NCI-H2081 (cell line): ENCODE data around the gene CDK9.
"Not testable (repeated sequence)": the region's sequence is repeated elsewhere in the genome, so short reads cannot be mapped to it uniquely, and the experiment has no call there.

Source experiments
- DNase-seq, 2 experiments: peaks; one replicate each; lab custom pipeline; 2025; lab: John Stamatoyannopoulos, UW

Gene CDK9

DNA sequence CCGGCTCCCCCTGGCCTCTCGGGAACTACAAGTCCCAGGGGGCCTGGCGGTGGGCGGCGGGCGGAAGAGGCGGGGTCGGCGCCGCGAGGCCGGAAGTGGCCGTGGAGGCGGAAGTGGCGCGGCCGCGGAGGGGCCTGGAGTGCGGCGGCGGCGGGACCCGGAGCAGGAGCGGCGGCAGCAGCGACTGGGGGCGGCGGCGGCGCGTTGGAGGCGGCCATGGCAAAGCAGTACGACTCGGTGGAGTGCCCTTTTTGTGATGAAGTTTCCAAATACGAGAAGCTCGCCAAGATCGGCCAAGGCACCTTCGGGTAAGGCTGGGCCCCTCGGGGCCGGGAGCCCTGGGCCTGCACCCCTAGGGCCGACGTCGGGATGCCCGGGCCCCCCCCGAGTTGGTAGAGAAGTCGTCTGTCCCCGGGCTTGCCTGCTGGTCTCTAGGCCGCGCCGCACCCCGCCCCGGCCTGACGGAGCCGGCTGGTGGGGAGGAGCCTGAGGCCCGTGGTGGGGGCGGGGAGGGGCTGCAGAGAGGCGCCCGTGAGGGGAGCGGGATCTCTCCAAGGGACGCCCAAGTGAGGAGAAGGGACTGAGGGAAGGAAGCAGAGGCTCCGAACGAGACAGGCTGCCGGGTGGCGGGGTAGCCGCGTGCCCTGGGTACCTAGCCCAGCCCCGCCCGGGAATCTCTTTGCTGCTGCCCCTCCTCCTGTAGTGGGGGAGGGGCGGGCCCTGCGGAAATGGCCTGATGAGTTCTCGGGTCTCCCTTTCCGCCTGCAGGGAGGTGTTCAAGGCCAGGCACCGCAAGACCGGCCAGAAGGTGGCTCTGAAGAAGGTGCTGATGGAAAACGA is at the start of gene CDK9:
CDK9 (plus strand) TSS at position 102 of the 840 bp plus-strand sequence; CDS start at position 217, 115 bp downstream.
- peak; percentile 87 to 93 for DNase-seq

DNA sequence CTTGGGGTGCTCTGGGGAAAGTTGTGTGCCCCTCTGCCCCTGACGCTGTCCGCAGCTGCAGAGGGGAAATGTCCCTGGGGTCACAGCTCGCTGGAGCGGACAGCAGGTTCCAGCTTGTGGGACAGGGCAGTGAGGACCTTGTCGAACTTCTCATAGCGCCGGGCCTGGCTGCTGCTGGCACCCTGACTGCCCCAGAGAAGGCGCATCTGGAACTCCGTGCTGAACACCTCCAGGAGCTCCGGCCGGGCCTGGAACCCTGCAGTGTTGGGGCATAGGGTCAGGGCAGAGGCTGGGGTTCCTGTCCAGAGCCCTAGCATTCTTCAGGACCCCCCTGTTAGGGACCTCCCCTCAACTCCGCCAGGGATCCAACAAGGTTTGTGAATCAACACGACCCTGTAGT is 47.2 kb upstream of the CDK9 start:
- no peak for DNase-seq

DNA sequence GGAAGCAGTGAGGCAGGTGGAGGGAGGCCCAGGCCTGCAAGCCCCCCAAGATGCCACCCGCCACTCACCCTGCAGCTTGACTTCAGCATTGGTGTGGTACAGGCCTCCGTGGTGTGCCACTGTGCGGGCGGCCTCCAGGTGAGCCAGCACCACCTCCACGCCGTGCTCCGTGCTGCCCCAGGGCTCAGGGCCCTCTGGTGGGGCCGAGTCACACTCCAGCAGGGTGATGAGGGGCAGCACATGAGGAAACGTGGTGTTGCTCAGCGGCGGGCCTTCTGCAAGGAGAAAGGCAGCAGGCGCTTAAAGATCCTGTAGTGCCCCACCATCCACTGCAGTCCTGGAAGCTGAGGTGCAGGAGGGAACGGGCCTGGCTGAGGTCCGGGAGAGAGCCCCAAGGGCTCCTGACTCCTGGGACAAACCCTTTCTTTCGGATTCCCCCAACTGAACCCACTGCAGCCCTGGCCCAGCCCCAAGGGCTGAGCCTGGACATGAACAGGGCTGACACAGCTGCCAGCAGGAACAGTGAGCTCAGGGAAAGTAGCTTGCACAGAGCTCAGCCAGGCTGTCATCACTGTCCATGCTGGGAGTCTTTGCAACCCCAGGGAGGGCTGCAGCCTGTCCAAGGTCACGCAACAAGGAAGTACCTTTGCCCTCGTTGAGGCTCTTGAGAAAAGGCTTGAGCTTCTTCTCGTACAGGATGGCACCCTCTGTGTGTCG is 46.1 kb upstream of the CDK9 start:
- DNase-seq = no peak

DNA sequence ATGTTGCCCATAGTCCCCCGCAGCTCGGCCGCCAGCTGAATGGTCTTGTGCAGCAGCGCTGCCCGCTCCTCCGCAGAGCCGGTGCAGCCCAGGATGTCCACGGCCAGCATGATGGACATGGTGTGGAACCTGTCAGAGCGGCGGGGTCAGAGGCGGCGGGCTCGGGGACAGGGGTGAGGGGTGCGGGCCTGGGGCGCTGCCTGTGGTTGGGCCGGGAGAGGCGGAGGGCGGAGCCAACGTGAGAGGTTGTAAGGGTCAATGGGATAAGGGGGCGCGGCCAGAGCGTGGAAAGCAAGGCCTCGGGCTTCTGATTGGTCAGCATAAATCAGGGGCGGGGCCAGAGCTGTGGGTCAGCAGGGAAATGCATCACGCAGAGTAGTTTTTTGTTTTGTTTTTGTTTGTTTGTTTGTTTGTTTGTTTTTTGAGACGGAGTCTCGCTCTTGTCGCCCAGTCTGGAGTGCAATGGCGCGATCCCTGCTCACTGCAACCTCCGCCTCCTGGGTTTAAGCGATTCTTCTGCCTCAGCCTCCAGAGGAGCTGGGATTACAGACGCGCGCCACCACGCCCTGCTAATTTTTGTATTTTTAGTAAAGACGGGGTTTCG is 43.9 kb upstream of the CDK9 start:
- no peak for DNase-seq

DNA sequence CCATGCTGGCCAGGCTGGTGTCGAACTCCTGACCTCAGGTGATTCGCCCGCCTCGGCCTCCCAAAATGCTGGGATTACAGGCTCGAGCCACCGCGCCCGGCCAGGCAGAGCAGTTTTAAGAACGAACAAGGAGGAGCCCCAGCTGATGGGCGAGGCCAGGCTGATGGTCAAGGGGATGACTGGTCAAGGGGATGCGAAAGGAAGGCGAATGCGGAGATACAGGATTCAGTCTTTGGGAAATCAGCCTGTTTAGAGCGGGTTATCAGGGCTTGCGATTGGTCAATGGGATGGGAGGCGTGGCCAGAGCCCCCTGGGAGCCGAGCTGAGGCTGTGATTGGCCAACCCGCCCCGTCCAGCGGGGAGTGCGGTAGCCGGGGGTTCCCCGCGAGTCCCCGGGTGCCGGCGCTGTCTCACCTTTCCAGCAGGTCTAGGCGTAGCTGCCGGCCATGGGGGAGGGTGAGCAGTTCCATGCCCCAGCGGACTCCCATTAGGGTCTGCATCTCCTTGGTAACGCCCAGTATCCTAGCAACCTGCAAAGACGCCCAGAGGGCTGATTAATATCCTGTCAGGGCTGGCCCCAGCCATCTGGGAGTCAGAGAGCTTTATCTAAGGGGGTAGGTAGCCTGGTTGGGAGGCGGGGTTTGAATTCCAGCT is 43.3 kb upstream of the CDK9 start:
- no peak for DNase-seq

DNA sequence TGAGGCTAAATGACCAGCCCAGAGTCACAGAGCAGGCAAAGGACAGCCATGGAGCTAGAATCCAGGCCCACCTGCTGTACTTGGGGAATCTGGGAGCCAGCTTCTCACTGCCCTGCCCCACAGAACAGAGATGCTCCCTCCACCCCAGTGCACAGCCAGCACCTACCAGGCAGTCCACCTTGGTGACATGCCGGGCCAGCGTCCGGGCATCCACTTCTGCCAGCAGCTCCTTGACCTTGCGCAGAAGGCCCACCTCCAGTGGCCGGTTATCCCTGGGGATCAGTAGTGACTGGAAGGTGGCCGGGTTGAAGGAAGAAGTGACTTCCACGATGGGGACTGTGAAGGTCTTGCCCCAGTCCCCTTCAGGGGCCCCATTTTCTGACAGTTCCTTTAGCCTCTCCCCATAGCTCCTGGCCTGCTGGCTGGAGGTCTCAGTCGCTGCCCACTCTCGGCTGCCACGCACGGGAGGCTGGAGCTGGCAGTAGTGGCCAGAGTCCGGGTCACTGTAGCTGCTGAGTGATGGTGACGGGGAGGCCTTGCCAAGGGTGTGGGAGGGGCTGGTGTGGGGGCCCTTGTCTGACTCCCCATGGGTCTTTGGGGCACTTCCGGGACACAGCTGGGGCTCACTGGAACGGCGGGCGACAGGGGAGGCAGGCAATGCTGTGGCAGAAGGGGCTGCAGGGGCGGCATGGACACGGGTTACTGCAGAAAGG is 41.3 kb upstream of the CDK9 start:
- DNase-seq = no peak

DNA sequence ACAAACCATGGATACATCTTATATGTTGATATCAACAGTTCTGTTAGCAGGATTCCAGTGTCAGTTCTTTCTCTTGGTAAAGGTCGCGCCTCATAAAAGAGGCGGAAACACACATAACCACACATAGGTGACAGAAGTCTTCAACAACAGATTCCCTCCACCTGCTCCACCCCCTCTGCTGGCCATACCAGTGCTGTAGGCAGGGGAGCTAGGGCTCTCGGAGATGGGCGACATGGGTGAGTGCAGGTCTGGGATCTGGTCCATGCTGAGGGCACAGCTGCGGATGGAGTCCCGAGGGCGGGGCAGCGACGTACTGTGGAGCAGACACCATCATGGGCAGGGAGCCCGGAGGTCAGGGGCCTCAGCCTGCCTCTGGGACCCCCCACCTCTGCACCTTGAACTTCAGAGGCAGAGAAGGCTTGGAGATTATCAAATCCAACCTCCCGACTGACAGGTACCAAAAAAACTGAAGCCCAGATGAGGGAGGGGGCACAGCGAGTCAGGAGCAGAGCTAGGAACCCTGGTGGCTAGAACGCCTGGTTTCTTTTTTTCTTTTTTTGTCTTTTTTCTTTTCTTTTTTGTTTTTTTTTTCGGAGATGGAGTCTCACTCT is 38.8 kb upstream of the CDK9 start:
- DNase-seq = no peak

DNA sequence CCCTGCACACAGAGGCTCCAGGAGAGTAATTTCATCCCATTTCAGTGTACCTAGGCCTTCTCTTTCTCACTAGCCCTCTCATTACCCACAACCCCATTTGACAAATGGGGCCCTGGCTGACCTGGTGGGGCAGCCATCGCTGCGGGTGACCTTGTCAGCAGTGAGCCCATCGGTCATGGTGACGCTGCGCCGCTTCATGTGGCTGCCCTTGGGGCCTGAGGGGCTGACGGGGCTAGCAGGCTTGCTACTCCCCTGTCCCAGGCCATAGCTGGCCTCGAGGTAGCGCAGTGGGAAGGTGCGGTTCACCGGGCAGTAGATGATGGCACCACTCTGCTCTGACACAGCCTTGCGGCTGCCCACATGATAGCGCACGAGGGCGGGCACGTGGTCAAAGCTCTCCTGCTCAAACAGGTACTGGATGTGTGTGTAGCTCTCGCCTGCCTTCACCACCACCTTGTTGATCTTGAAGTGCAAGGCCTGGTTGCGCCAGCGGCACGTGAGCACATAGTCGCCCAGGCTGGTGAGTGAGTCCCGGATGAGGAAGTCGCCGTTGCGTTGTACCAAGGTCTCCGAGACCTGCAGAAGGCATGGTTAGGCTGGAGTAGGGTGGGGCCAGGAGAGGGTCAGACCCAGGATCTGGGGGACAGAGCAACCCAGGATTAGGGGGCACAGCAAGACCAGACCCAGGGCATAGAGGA is 36.6 kb upstream of the CDK9 start:
- no peak for DNase-seq

DNA sequence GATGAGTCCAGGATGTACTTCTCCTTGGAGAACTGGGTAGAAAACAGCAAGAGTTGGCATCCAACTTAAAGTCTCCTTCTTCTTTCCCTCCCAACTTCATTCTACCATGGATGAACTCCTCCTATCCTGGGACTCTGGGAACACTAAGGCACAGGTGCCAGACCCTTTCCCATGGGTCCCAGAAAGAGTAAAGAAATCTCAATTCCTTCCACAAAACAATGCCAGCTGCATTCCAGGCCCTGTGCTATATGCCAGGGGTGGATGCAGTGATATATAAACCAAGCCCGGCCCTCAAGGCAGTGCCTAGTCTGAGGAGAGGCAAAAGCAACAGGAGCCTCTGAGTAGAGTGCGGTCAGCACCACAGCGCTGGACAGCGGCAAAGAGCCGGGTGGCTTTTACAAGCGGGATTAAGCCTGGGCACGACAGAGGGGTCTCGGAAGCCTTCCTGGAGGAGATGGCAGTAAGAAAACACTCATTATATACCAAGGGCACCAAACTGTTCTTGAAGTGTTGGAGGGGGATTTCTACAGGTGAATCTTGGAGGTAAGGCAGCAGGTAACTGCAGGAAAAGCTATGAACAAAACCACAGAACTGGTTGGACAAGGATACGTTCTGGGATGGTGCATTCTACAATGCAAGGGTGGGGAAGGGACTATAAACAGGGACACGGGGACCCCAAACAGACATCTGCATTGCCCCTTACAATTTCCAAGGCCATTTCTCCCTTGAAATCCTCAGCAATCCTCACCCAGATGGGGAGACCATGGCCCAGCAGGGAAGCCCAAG is 34.4 kb upstream of the CDK9 start:
- no peak for DNase-seq

DNA sequence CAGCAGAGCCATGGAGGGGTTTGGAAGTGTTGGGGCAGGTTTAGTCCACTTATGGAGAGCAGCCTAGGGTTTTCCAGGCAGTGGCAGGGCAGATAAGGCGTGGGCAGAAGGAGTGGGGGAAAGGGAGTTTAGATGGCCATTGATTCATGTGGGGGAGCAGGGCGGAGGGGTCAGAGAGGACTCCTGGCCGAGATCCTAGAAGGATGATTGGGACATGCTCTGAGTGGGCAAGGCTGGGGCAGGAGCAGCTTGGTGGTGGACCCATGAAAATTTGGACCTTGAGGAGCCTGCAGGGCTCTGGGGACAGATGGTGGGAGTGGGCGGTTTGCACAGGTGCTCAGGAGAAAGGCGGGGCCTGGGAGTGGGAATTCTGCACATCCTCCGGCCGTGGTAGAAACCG is 32.7 kb upstream of the CDK9 start:
- no peak for DNase-seq

DNA sequence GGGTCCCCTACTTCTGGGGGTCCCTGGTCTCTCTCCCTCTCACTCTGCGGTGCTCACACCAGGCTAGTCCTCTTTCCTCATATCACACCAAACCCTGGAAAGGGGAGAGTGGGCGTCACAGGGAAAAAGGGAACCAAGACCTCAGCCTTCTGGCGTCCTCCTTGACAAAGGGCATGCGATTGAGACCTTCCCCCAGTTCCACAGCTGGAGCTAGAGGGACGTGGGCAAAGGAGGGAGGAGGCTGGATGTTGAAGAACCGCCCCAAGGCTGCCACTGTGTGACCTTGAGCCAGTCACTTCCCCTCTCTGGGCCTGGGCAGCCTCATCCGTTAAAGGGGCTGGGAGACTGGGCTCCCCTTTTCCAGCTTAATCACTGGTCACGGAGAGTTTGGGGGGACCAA is 32.2 kb upstream of the CDK9 start:
- no peak for DNase-seq

DNA sequence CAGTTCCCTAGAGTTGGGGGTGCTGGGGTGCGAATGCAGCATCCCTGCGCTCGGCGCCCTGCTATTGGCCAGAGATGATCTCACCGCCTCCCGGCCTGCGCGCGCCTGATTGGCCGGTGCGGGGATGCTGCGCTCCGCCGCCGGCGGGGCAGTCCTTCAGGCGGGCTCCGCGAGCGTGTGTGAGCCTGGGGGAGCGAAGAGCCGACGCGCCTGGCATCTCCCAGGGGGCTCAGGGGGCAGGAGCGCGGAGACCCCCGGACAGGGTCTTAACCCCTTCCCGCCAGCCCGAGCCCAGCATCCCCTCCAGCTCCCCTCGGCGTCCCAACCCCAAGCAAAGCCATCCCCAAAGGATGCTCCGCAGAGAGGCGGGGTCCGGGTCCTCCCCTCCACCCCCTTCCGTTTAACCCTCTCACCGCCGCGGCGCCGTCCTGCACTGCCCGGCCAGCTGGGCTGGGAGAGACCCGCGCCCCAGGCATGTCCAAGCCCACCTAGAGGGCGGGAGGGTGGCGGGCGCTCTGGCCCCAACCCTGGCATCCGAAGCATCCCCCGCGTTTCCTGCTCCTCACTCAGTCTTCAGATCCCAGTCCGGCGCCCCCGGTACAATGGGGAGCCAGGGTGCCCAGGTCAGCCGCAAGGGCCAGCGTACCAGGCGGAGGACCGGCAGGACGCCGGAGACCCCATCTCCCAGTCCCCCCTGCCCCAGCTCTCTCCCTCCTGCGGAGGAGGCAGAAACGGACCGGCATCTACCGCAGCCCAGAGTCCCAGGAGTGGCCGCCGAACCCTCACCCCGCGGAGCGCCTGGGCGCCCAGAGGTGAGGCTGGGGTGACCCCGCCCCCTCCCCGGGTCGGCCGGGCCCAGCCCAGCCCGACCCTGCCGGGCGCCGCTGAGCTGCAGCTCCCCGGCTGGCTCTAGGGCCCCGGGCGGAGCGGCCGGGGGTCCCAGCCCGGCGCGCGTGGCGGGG is 31.5 kb upstream of the CDK9 start:
- peak; percentile 20 to 28 for DNase-seq

DNA sequence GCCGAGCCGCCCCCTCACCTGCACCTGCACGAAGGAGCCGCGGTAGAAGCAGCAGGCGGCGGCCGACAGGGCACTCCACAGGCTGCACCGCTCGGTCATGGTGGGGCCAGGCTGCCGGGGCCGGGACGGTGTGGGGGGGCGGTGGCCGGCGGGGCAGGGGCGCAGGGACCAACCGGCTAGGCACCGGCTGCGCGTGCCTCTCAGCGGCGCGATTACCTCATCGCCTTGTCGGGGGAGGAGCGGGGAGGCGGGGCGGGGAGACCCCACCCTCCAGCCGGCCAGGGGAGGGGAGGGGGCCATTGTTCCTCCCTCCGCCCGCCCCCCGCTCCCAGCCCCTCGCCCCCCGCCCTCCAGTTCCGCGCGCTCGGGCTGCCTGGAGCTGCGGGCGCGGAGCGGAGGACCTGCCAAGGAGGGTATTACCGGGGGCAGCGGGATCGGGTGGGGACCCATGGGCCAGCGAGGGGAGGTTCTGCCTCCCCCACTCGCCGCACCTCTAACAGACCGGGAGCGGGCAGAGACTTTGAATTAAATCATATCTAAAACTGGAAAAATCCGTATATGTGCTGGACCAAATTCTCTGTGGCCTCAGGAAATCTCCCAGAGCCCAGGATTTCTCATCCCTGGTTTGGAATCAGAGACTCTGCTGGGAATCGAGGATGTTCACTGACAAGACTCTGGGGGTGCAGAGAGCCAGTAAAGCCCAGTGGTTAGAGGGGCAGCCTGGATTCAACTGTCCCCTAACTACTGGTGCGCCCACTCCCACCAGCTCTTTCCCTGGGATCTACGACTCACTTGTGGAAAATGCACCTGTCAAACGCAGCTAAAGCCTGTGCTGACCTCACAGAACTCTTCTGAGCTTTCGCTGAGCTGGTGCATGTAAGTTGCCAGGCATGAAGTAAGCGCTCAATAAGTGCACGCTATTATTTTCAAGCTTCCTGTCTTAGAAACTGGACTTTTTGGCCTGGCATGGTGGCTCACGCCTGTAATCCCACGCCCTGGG is 30.5 kb upstream of the CDK9 start:
- DNase-seq = peak; percentile 19 to 22

DNA sequence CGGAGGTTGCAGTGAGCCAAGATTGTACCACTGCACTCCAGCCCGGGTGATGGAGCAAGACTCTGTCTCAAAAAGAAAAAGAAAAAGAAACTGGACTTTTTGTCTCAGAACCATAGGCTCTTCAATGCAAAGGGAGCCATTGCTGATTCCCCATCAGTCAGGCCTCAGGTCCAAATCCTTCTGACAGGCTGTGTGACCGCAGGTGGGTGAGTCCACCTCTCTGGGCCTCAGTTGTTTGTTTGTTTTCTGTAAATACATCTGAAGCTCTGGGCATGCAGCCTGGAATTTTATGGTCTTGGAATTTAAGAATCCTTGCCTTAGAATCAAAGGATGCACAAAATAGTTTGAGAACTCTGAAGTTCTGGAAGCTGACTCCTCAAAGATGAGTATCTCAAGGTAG is 29.6 kb upstream of the CDK9 start:
- no peak for DNase-seq

DNA sequence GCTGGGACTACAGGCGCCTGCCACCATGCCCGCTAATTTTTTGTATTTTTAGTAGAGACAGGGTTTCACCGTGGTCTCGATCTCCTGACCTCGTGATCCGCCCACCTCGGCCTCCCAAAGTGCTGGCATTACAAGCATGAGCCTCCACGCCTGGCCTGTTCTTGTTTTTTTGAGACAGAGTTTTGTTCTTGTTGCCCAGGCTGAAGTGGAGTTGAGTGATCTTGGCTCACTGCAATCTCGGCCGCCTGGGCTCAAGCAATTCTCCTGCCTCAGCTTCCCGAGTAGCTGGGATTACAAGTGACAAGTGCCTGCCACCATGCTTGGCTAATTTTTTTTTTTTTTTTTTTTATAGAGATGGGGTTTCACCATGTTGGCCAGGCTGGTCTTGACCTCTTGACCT is 29.1 kb upstream of the CDK9 start:
- DNase-seq = not testable (repeated sequence)

DNA sequence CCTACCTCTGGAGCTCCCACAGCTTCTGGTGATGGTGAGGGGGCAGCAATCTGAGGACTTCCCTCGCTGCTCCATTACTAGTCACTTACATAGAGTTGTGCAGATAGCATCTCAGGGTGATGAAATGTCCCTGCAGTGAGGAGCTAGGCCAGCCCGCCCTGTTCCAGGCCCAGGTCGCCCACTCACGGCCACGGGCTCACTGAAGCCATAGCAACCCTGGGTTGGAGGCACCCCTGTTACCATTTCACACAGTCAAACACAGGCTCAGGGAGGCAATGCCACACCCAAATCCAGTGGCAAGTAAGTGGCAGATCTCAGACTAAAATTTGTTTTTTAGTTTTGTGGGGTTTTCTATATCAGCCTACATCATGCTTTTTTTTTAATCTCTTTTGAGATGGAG is 27.0 kb upstream of the CDK9 start:
- no peak for DNase-seq

DNA sequence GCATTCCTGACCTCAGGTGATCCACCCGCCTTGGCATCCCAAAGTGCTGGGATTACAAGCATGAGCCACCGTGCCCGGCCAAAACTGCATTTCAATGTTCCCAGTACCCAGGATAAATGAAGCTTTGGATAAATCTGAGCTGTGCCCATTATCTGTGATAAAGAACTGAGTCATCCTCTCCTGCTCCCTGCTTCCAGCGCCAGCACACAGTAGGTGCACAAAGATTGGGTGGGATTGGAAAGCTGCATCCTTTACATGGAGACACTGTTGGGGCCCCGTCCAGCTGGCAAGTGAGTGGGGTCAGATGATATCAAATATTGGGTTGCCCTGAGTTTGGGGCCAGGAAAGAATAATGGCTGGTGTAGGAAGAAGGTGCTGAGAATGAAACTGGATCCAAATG is 24.8 kb upstream of the CDK9 start:
- no peak for DNase-seq
